IMR-90 (cell line): Measurements from ENCODE around the gene NAB2. TPM values are rescaled to one million over a fixed set of nuclear protein-coding genes. Genes with fewer than 3 reads are reported as not detected.

ENCODE experiments used
- ATAC-seq: fragments of 200-7000 bp; cut with Tn5 transposase; 2 replicates; pipeline ENCODE4 v1.9.1; 2020; ENCODE audit warnings: low read depth, mild to moderate bottlenecking, moderate library complexity
- BruUV-seq: library from RNA; stranded (reverse); fragments of 400-500 nt; replicated peaks from 2 replicates; lab custom pipeline; 2021; lab: Mats Ljungman, UMichigan
- CTCF ChIA-PET: fragments of 300-600 bp; formaldehyde crosslinking; extraction: SDS; loops from one replicate; lab custom pipeline; 2021; ENCODE audit warnings: antibody characterized with exemption; lab: Yijun Ruan, JAX
- POLR2A ChIA-PET: fragments of 300-600 bp; sonication (Branson Sonifier 250); formaldehyde crosslinking; loops from one replicate; lab custom pipeline; 2022; ENCODE audit warnings: antibody characterized with exemption; ENCODE audit not compliant: unreplicated experiment; lab: Charles Lee
- DNase-seq: peaks from one replicate; pipeline ENCODE4 v3.0.0; 2013
- H2AFZ ChIP-seq: replicated peaks from 2 replicates; pipeline ENCODE3; 2013; ENCODE audit warnings: low read length, mild to moderate bottlenecking; ENCODE audit not compliant: poor library complexity
- H2AK5ac ChIP-seq: 2 replicates; pipeline ENCODE4 v1.6.1; 2013; ENCODE audit warnings: low read depth, low read length, inconsistent platforms
- H2AK9ac ChIP-seq: replicated peaks from 2 replicates; pipeline ENCODE3; 2013; ENCODE audit warnings: mild to moderate bottlenecking, low read depth, low read length, moderate library complexity; ENCODE audit not compliant: poor library complexity
- H2BK120ac ChIP-seq: 2 replicates; pipeline ENCODE4 v1.6.1; 2013; ENCODE audit warnings: low read depth, low read length, inconsistent platforms
- H2BK15ac ChIP-seq: 3 replicates; pipeline ENCODE4 v1.6.1; 2013; ENCODE audit warnings: low read depth, low read length, inconsistent platforms
- H2BK20ac ChIP-seq: 2 replicates; pipeline ENCODE4 v1.6.1; 2013; ENCODE audit warnings: low read depth, mild to moderate bottlenecking, inconsistent platforms, low read length, moderate library complexity
- H2BK5ac ChIP-seq: 2 replicates; pipeline ENCODE4 v1.6.1; 2013; ENCODE audit warnings: mild to moderate bottlenecking, low read depth, low read length, inconsistent platforms; ENCODE audit not compliant: poor library complexity, severe bottlenecking
- H3K14ac ChIP-seq: replicated peaks from 2 replicates; pipeline ENCODE4 v1.6.1; 2013; ENCODE audit warnings: low read depth, low read length, inconsistent platforms
- H3K18ac ChIP-seq: 2 replicates; pipeline ENCODE4 v1.6.1; 2013; ENCODE audit warnings: low read depth, low read length, control low read depth
- H3K23ac ChIP-seq: 2 replicates; pipeline ENCODE4 v1.6.1; 2013; ENCODE audit warnings: low read depth, low read length, inconsistent platforms
- H3K27ac ChIP-seq: 2 replicates; pipeline ENCODE4 v1.5.1; 2013; ENCODE audit warnings: mild to moderate bottlenecking, control low read depth, low read length; ENCODE audit not compliant: insufficient read depth
- H3K27me3 ChIP-seq: 2 replicates; pipeline ENCODE4 v1.6.1; 2013; ENCODE audit warnings: low read length; ENCODE audit not compliant: control insufficient read depth, insufficient read depth
- H3K36me3 ChIP-seq: 2 replicates; pipeline ENCODE4 v1.6.1; 2013; ENCODE audit warnings: low read length, mixed read lengths; ENCODE audit not compliant: control insufficient read depth, insufficient read depth
- H3K4ac ChIP-seq: 2 replicates; pipeline ENCODE4 v1.6.1; 2013; ENCODE audit warnings: low read depth, low read length, inconsistent platforms
- H3K4me1 ChIP-seq: 2 replicates; pipeline ENCODE4 v1.6.1; 2013; ENCODE audit warnings: low read length, mixed read lengths; ENCODE audit not compliant: control insufficient read depth, insufficient read depth
- H3K4me2 ChIP-seq: 2 replicates; pipeline ENCODE4 v1.6.1; 2013; ENCODE audit warnings: low read depth, mild to moderate bottlenecking, control low read depth, low read length, moderate library complexity
- H3K4me3 ChIP-seq: 2 replicates; pipeline ENCODE4 v1.5.1; 2013; ENCODE audit warnings: low read depth, mild to moderate bottlenecking, control low read depth, low read length, moderate library complexity; ENCODE audit not compliant: insufficient read depth
- H3K56ac ChIP-seq: 2 replicates; pipeline ENCODE4 v1.6.1; 2013; ENCODE audit warnings: low read length, inconsistent platforms; ENCODE audit not compliant: insufficient read depth; ENCODE audit errors: extremely low read depth
- H3K79me1 ChIP-seq, 2 experiments: 2 replicates each; pipeline ENCODE4 v1.6.1; 2013; ENCODE audit warnings: low read length in 2 of 2, inconsistent platforms in 1 of 2, low read depth in 1 of 2
- H3K9ac ChIP-seq: 2 replicates; pipeline ENCODE4 v1.6.1; 2013; ENCODE audit warnings: low read depth, low read length, control low read depth
- H3K9me1 ChIP-seq: 2 replicates; pipeline ENCODE4 v1.6.1; 2013; ENCODE audit warnings: low read length, inconsistent platforms; ENCODE audit not compliant: insufficient read depth
- H3K9me3 ChIP-seq: 2 replicates; pipeline ENCODE4 v1.6.1; 2013; ENCODE audit warnings: low read length; ENCODE audit not compliant: control insufficient read depth, insufficient read depth
- H4K20me1 ChIP-seq: 2 replicates; pipeline ENCODE4 v1.6.1; 2013; ENCODE audit warnings: low read length, inconsistent platforms; ENCODE audit not compliant: insufficient read depth
- H4K5ac ChIP-seq: 2 replicates; pipeline ENCODE4 v1.6.1; 2013; ENCODE audit warnings: mild to moderate bottlenecking, low read depth, low read length, control low read depth
- H4K8ac ChIP-seq, 2 experiments: 2 replicates each; pipeline ENCODE4 v1.6.1; 2013; ENCODE audit warnings: low read depth in 2 of 2, low read length in 2 of 2, control low read depth in 1 of 2, inconsistent platforms in 1 of 2
- H4K91ac ChIP-seq: 2 replicates; pipeline ENCODE4 v1.6.1; 2013; ENCODE audit warnings: low read depth, low read length, inconsistent platforms; ENCODE audit not compliant: insufficient read depth
- CEBPB ChIP-seq: IDR thresholded peaks from 2 replicates; pipeline ENCODE4 v1.6.1; 2012; ENCODE audit warnings: low read depth, low read length, improper control_type of control experiment
- CHD1 ChIP-seq: IDR thresholded peaks from 2 replicates; pipeline ENCODE4 v1.6.1; 2012; ENCODE audit warnings: low read depth, low read length, improper control_type of control experiment
- MAFK ChIP-seq: IDR thresholded peaks from 2 replicates; pipeline ENCODE4 v1.6.1; 2012; ENCODE audit warnings: low read depth, low read length, improper control_type of control experiment
- MAZ ChIP-seq: IDR thresholded peaks from 2 replicates; pipeline ENCODE4 v1.6.1; 2012; ENCODE audit warnings: low read depth, mild to moderate bottlenecking, low read length, improper control_type of control experiment, moderate library complexity, borderline replicate concordance
- MXI1 ChIP-seq: IDR thresholded peaks from 2 replicates; pipeline ENCODE4 v1.6.1; 2012; ENCODE audit warnings: low read depth, mild to moderate bottlenecking, low read length, moderate library complexity, borderline replicate concordance
- NFE2L2 ChIP-seq: fragments of 150-350 bp; IDR thresholded peaks from 2 replicates; pipeline ENCODE4 v1.6.1; 2016; ENCODE audit warnings: low read depth, mild to moderate bottlenecking, low read length
- RCOR1 ChIP-seq: IDR thresholded peaks from 2 replicates; pipeline ENCODE4 v1.6.1; 2012; ENCODE audit warnings: mild to moderate bottlenecking, low read length, improper control_type of control experiment; ENCODE audit not compliant: insufficient replicate concordance
- RFX5 ChIP-seq: IDR thresholded peaks from 2 replicates; pipeline ENCODE4 v1.8.0; 2012; ENCODE audit warnings: low read depth, mild to moderate bottlenecking, low read length, moderate library complexity
- SMC3 ChIP-seq: fragments of 150-350 bp; IDR thresholded peaks from 2 replicates; pipeline ENCODE4 v1.6.1; 2016; ENCODE audit warnings: low read depth, mild to moderate bottlenecking, antibody characterized with exemption, low read length, moderate library complexity
- WGBS, 2 experiments: methylation state at CpG; one replicate each; pipeline versions ENCODE4 v1.1.5 to v1.1.7; 2013; ENCODE audit warnings: missing lambda C conversion rate in 2 of 2; ENCODE audit not compliant: insufficient read length in 1 of 2; ENCODE audit errors: extremely low coverage in 2 of 2; 5-methylcytosine and 5-hydroxymethylcytosine counted together
- dilution Hi-C: fragments of 300-500 bp; cut with HindIII; formaldehyde crosslinking; loops from one replicate; pipeline ENCODE4 v1.14.3; 2018; ENCODE audit warnings: low sequenced_read_pairs; ENCODE audit not compliant: unreplicated experiment
- in situ Hi-C: fragments of 300-500 bp; cut with MboI; formaldehyde crosslinking; loops from 3 replicates; pipeline ENCODE4 v1.14.3; 2019; ENCODE audit warnings: low sequenced_read_pairs, inconsistent platforms, mixed read lengths
- intact Hi-C: fragments of 100-400 bp; cut with micrococcal nuclease; formaldehyde crosslinking; loops from 2 replicates; pipeline ENCODE4 v1.10.0; 2022
- polyA plus RNA-seq, 3 experiments: library from polyadenylated mRNA; depleted of rRNA; stranded (reverse); fragments of >200 nt; gene quantifications; 2 replicates each; pipeline ENCODE4 v1.2.3, GENCODE V29; 2012; ENCODE audit warnings: low replicate concordance in 1 of 3
- total RNA-seq: library from RNA; depleted of rRNA; stranded (reverse); fragments of >200 nt; gene quantifications from 2 replicates; pipeline ENCODE4 v1.2.3, GENCODE V29; 2012
- TF ChIP-seq, protein P1 (sequence below): fragments of 150-350 bp; IDR thresholded peaks from 2 replicates; pipeline ENCODE4 v1.6.1; 2016; ENCODE audit warnings: low read depth, mild to moderate bottlenecking, low read length, moderate library complexity, borderline replicate concordance

Gene NAB2
- total and polyA plus RNA-seq, 2 of the 4 experiments (the other 2 are of a cell fraction) = 65.1 to 68.8 TPM

DNA sequence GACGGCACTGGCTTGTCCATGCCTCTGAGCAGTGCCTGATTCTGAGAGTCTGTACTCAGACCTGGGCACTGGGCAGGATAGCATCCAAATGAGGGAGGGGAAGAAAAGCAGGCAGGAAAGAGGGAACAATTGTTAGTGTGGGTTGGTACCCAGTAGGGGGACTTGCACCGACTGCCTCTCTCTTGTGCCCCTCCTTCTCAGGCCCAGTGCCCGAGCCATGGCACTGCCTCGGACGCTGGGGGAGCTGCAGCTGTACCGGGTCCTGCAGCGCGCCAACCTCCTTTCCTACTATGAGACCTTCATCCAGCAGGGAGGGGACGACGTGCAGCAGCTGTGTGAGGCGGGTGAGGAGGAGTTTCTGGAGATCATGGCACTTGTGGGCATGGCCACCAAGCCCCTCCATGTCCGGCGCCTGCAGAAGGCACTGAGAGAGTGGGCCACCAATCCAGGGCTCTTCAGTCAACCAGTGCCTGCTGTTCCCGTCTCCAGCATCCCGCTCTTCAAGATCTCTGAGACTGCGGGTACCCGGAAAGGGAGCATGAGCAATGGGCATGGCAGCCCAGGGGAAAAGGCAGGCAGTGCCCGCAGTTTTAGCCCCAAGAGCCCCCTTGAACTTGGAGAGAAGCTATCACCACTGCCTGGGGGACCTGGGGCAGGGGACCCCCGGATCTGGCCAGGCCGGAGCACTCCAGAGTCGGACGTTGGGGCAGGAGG lies 2.2 kb downstream of the NAB2 start (continued):
- no peak for TF ChIP-seq MXI1

DNA sequence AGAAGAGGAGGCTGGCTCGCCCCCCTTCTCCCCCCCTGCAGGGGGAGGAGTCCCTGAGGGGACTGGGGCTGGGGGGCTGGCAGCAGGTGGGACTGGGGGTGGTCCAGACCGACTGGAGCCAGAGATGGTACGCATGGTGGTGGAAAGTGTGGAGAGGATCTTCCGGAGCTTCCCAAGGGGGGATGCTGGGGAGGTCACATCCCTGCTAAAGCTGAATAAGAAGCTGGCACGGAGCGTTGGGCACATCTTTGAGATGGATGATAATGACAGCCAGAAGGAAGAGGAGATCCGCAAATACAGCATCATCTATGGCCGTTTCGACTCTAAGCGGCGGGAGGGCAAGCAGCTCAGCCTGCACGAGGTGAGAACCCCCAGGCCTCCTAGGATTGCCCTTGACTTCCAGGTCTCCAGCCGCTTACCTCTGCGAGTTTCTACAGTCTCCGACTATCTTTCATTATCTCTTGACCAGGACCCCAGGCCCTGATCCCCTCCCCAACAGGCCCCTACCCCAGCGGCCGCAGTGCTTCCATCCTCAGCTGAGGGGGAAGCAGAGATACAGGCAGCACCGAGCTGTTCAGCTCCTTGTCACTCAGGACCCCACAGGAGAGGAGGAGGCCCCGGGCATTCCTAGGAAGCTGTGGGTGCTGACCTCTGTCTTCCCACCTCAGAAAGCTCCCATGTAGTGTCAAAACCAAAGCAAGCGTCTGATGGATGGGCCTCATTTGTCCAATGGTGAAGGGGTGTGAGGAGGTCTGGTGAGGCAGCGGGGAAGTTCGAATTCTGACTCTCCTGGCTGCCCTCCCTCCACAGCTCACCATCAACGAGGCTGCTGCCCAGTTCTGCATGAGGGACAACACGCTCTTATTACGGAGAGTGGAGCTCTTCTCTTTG lies 3.0 kb downstream of the NAB2 start:
- Histone ChIP-seq H2BK15ac (no peak overlapping the region), H3K27ac (peak overlapping the region; percentile 75), H3K18ac (no peak overlapping the region), H3K4me2 (peak overlapping the region; percentile 38; the same call in 1 of the 2 replicates), H3K79me1 (peaks cover 13 to 58% of the 10 kb centered on the region in 2 experiments), H2AK5ac (peak overlapping the region; percentile 42; the same call in 1 of the 2 replicates), H4K5ac (no peak overlapping the region), H3K4me1 (peaks cover 41% of the 10 kb centered on the region), H3K9me1 (peaks cover 4% of the 10 kb centered on the region; the same call in 1 of the 2 replicates), H2BK5ac (peak overlapping the region; percentile 1), H3K36me3 (peaks cover 61% of the 10 kb centered on the region), H2BK120ac (no peak overlapping the region), H3K9ac (peak overlapping the region; percentile 58), H4K8ac (no peak overlapping the region), H3K4me3 (no peak overlapping the region; the same call in 1 of the 2 replicates), H3K4ac (no peak overlapping the region), H3K27me3 (no peaks in the 10 kb centered on the region), H3K9me3 (no peaks in the 10 kb centered on the region), H2BK20ac (no peak overlapping the region), H3K14ac (peak overlapping the region; percentile 20; the same call in 1 of the 2 replicates), H2AK9ac (no peak overlapping the region), H4K91ac (no peak overlapping the region), H3K56ac (no peak overlapping the region), H2AFZ (no peak overlapping the region), H4K20me1 (peaks cover 67% of the 10 kb centered on the region), H3K23ac (peak overlapping the region; percentile 82; the same call in 1 of the 2 replicates)
- dilution Hi-C loops (no loop called here), in situ Hi-C loops (no loop called here), intact Hi-C loops (no loop called here)
- BruUV-seq = no TSS peak
- ATAC-seq (no peak), DNase-seq (no peak)
- 85% methylated on average over 6 of the region's 25 CpGs; no CpG with 5 or more reads in 1 of the 2 experiments for WGBS, 2 experiments
- ChIA-PET POLR2A (interaction anchor here (0.5 to 1.4 kb wide), 4 partner anchors 7 to 74 kb away, joined by 3 to 5 read pairs (median 4); partner anchors contain the start of genes LRP1 and STAT6), CTCF (interaction anchor here (1.0 to 2.0 kb wide), 4 partner anchors 20 to 36 kb away, joined by 3 to 8 read pairs (median 5); partner anchors contain the start of genes LRP1 and STAT6)
- TF ChIP-seq RCOR1 (no peak), RFX5 (no peak), SMC3 (no peak), CHD1 (no peak), CEBPB (no peak), MAFK (no peak), NFE2L2 (no peak), MAZ (no peak)
- TF ChIP-seq, protein P1, sequence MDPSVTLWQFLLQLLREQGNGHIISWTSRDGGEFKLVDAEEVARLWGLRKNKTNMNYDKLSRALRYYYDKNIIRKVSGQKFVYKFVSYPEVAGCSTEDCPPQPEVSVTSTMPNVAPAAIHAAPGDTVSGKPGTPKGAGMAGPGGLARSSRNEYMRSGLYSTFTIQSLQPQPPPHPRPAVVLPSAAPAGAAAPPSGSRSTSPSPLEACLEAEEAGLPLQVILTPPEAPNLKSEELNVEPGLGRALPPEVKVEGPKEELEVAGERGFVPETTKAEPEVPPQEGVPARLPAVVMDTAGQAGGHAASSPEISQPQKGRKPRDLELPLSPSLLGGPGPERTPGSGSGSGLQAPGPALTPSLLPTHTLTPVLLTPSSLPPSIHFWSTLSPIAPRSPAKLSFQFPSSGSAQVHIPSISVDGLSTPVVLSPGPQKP = no peak
